GM12878 (cell line): ENCODE results near the gene DNAH8. TPM values are rescaled to one million over a fixed set of nuclear protein-coding genes. Genes with fewer than 3 reads are reported as not detected.

Experiments
- ATAC-seq: fragments of 200-7000 bp; cut with Tn5 transposase; 3 replicates; pipeline ENCODE4 v1.9.1; 2020; ENCODE audit warnings: mild to moderate bottlenecking, moderate library complexity
- BruUV-seq: library from RNA; stranded (reverse); fragments of 400-500 nt; replicated peaks from 2 replicates; lab custom pipeline; 2021; lab: Mats Ljungman, UMichigan
- CTCF ChIA-PET: fragments of 300-600 bp; sonication (Branson Sonifier 250); formaldehyde crosslinking; extraction: SDS; loops from one replicate; lab custom pipeline; 2021; ENCODE audit warnings: inconsistent platforms; lab: Yijun Ruan, JAX
- POLR2A ChIA-PET: fragments of 350-600 bp; formaldehyde crosslinking; extraction: SDS; loops from one replicate; lab custom pipeline; 2021; ENCODE audit warnings: inconsistent platforms; lab: Charles Lee
- RAD21 ChIA-PET: fragments of 300-600 bp; sonication (Branson Sonifier 250); formaldehyde crosslinking; loops from one replicate; lab custom pipeline; 2023; ENCODE audit warnings: antibody characterized with exemption; ENCODE audit not compliant: unreplicated experiment; lab: Charles Lee
- SMC1A ChIA-PET: fragments of 300-600 bp; sonication (Branson Sonifier 250); formaldehyde crosslinking; loops from one replicate; lab custom pipeline; 2023; ENCODE audit not compliant: unreplicated experiment, uncharacterized antibody; lab: Charles Lee
- DNase-seq: peaks from one replicate; pipeline ENCODE4 v3.0.0-alpha.2; 2011; ENCODE audit warnings: low read depth, low spot score
- FAIRE-seq: peaks from 3 replicates; lab custom pipeline; 2011; peaks lifted over from hg19 to GRCh38; lab: Jason Lieb, UNC
- H2AFZ ChIP-seq: 2 replicates; pipeline ENCODE4 v1.6.0; 2011; ENCODE audit warnings: low read depth, low read length, control low read depth; ENCODE audit not compliant: control insufficient read depth
- H3K27ac ChIP-seq: 2 replicates; pipeline ENCODE4 v1.5.1; 2011; ENCODE audit warnings: control low read depth; ENCODE audit not compliant: control insufficient read depth, insufficient read depth
- H3K27me3 ChIP-seq, 2 experiments: replicated peaks in 1 of 2; 2 replicates each; pipeline versions ENCODE4 v1.6.0 to v1.6.1; 2011; ENCODE audit warnings: low read length in 1 of 2; ENCODE audit not compliant: control insufficient read depth in 2 of 2, insufficient read depth in 2 of 2
- H3K36me3 ChIP-seq, 2 experiments: 2 replicates each; pipeline ENCODE4 v1.5.1; 2011; ENCODE audit warnings: low read length in 1 of 2; ENCODE audit not compliant: control insufficient read depth in 2 of 2, insufficient read depth in 2 of 2
- H3K4me1 ChIP-seq: 2 replicates; pipeline ENCODE4 v1.6.1; 2011; ENCODE audit warnings: mild to moderate bottlenecking, low read length, moderate library complexity, mixed read lengths; ENCODE audit not compliant: control insufficient read depth, insufficient read depth
- H3K4me2 ChIP-seq: 2 replicates; pipeline ENCODE4 v1.6.0; 2011; ENCODE audit warnings: control low read depth; ENCODE audit not compliant: control insufficient read depth, insufficient read depth
- H3K4me3 ChIP-seq: fragments of 200-600 bp; sonication (generic); 2 replicates; pipeline ENCODE4 v1.5.1; 2016
- H3K79me2 ChIP-seq: 2 replicates; pipeline ENCODE4 v1.6.0; 2011; ENCODE audit warnings: low read length; ENCODE audit not compliant: control insufficient read depth, insufficient read depth
- H3K9ac ChIP-seq: 2 replicates; pipeline ENCODE4 v1.8.0; 2011; ENCODE audit warnings: low read length, control low read depth, mixed read lengths; ENCODE audit not compliant: control insufficient read depth, insufficient read depth
- H3K9me3 ChIP-seq: replicated peaks from 3 replicates; pipeline ENCODE4 v1.5.1; 2011; ENCODE audit warnings: mild to moderate bottlenecking, low read length; ENCODE audit not compliant: control insufficient read depth, insufficient read depth
- H4K20me1 ChIP-seq: 2 replicates; pipeline ENCODE4 v1.6.0; 2011; ENCODE audit not compliant: control insufficient read depth, insufficient read depth
- IKZF2 ChIP-seq, 2 experiments: fragments of 450-650 bp; IDR thresholded peaks; 2 replicates each; pipeline ENCODE4 v1.6.1; 2017; ENCODE audit warnings: mild to moderate bottlenecking in 2 of 2, moderate library complexity in 2 of 2
- MTA2 ChIP-seq: fragments of 450-650 bp; IDR thresholded peaks from 2 replicates; pipeline ENCODE4 v1.6.1; 2016; ENCODE audit warnings: low read depth, mild to moderate bottlenecking, moderate library complexity
- PKNOX1 ChIP-seq: fragments of 450-650 bp; IDR thresholded peaks from 2 replicates; pipeline ENCODE4 v1.6.1; 2016; ENCODE audit warnings: mild to moderate bottlenecking
- REST ChIP-seq: IDR thresholded peaks from 2 replicates; pipeline ENCODE4 v1.6.1; 2012; ENCODE audit warnings: mild to moderate bottlenecking, low read depth, low read length
- SMAD1 ChIP-seq: fragments of 450-650 bp; IDR thresholded peaks from 2 replicates; pipeline ENCODE4 v1.6.1; 2018; ENCODE audit warnings: mild to moderate bottlenecking, low read depth; ENCODE audit not compliant: partially characterized antibody
- SP1 ChIP-seq: IDR thresholded peaks from one replicate; pipeline ENCODE4 v1.6.1; 2011; ENCODE audit warnings: low read depth, low read length
- SUZ12 ChIP-seq: fragments of 200-600 bp; sonication (generic); IDR thresholded peaks from one replicate; pipeline ENCODE4 v1.6.1; 2018; ENCODE audit warnings: antibody characterized with exemption, mild to moderate bottlenecking; ENCODE audit not compliant: unreplicated experiment
- TARDBP ChIP-seq: IDR thresholded peaks from 2 replicates; pipeline ENCODE4 v1.6.1; 2016; ENCODE audit warnings: borderline replicate concordance
- WGBS: methylation state at CpG from one replicate; pipeline ENCODE4 v1.1.6; 2016; ENCODE audit warnings: low lambda C conversion rate; ENCODE audit not compliant: insufficient replicate concordance, insufficient coverage; ENCODE audit errors: missing lambda C conversion rate; 5-methylcytosine and 5-hydroxymethylcytosine counted together
- in situ Hi-C: fragments of 300-500 bp; cut with MboI; formaldehyde crosslinking; loops from 9 replicates; pipeline ENCODE4 v1.14.3; 2018; ENCODE audit warnings: mixed read lengths
- intact Hi-C: fragments of 100-400 bp; cut with micrococcal nuclease; formaldehyde crosslinking; loops from one replicate; pipeline ENCODE4 v1.14.2; 2022; ENCODE audit not compliant: unreplicated experiment
- polyA plus RNA-seq, 11 experiments: library from polyadenylated mRNA; depleted of rRNA in 4 of 11; unstranded in 6 of 11; stranded (reverse) in 5 of 11; fragments of >200 nt; fragmentation: Nextera tagmentation in 4 of 11; fragmentation: Illumina TruSeq in 1 of 11; extraction: Ambion mirVana in 4 of 11; extraction: Trizol in 1 of 11; gene quantifications; 1 replicate in 1 of 11; 2 replicates in 10 of 11; pipeline versions ENCODE4 v1.2.1 to v1.2.3, GENCODE V29; 2011 to 2016; ENCODE audit warnings: inconsistent platforms in 2 of 11, missing spikeins in 2 of 11, low read depth in 1 of 11
- total RNA-seq, 4 experiments: library from RNA; depleted of rRNA in 3 of 4; stranded (reverse); fragments of >200 nt in 3 of 4; fragmentation: Illumina TruSeq in 1 of 4; extraction: Trizol in 1 of 4; gene quantifications; 2 replicates each; pipeline versions ENCODE4 v1.2.1 to v1.2.3, GENCODE V29; 2013 to 2021

DNAH8 gene
- total and polyA plus RNA-seq, 10 of the 15 experiments (the other 5 are each of a cell fraction or from before 2014, with no cell fraction given) = 0.02 to 0.34 (median 0.10) TPM; not detected in 3

DNA sequence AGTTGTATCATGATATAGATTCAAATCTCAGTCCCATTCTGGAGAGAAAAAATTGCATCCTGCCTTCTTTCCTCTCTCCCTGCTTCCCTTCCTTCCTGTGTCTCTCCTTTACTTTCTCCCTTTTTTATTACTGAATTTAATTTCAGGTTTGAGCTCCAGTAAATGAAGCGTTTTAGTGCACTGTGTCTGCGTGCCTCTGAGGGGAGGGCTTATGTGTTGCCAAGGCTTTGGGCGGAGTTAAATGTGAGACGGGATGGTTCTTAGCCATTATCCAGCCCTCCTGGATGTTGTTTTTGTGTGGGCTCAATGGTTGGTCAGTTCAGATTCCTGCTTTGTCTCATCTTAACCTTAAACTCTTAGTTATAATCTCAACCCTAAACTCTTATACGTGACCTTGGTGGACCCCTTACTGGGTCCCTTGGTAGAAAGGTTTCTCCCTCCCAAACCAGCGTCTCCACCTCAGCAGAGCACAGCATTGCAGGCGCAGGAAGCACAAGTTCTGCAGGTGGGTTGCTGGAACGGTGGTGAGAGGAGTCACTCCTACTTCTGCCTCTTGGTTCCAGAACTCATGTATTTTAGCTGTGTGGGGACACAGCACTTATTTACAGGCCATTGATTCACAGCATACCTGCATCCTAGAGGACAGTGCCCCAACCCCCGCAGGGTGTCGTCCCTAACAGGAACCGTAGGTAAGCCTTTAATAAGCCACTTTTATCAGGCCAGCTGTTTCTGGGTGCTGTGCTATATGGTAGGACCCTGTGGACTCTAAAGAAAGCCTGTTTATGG is 68.5 kb downstream of the DNAH8 start:
- Histone ChIP-seq H3K4me2 (peak overlapping the region; percentile 20; the same call in 1 of the 2 replicates), H3K27ac (no peak overlapping the region), H4K20me1 (no peaks in the 10 kb centered on the region), H3K4me1 (peaks cover 6% of the 10 kb centered on the region; the same call in 1 of the 2 replicates), H3K9me3 (no peaks in the 10 kb centered on the region), H3K36me3 (no peaks in the 10 kb centered on the region), H3K4me3 (no peak overlapping the region), H3K9ac (no peak overlapping the region), H2AFZ (no peak overlapping the region; the same call in 1 of the 2 replicates), H3K79me2 (no peaks in the 10 kb centered on the region), H3K27me3 (no peaks in the 10 kb centered on the region)
- WGBS = 74% methylated on average over 11 of the region's 11 CpGs
- intact Hi-C loops (no loop called here), in situ Hi-C loops (no loop called here)
- ChIA-PET POLR2A (interaction anchor here (0.8 kb wide), 1 partner anchor 10 kb away, joined by 3 read pairs; no protein-coding TSS in a partner anchor), SMC1A (interaction anchor here (0.7 kb wide), 1 partner anchor 423 kb away, joined by 3 read pairs; no protein-coding TSS in a partner anchor), RAD21 (no interaction called here), CTCF (interaction anchor here (1.1 to 2.9 kb wide), 3 partner anchors 8 to 13 kb away, joined by 3 to 13 read pairs (median 10); no protein-coding TSS in a partner anchor)
- BruUV-seq = no TSS peak
- no peak for TF ChIP-seq MTA2
- TF ChIP-seq SUZ12 = no peak
- no peak for TF ChIP-seq PKNOX1
- TF ChIP-seq IKZF2 (IDR thresholded peaks at IDR 0.05) = no peak
- no peak for TF ChIP-seq SMAD1
- no peak for TF ChIP-seq REST
- no peak for TF ChIP-seq TARDBP
- TF ChIP-seq SP1 = no peak
- FAIRE-seq (no peak), DNase-seq (no peak), ATAC-seq (no peak)
